ENCODE results near the gene TRMT2A.
A peak's percentile ranks its signal among the peaks of the same experiment; 100 is the strongest.

The TRMT2A gene

DNA sequence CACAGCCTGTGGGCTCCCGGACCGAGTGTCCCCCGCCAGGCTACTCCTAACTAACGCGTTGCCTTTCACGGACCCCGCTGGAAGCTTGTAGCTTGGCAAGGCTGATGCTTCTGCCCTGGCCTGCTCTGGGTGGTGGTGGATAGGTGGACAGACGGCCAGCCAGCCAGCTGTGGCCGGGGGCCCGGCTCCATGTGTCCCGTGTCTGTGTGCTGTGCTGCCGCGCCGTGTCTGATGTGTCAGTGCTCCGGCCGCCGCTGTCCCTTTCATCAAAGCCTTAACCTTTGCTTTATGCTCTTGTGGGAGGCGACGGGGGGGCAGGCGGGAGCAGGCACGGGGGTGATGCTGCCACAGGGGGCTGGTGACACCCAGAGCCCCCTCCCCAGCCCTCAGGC is 28.8 kb upstream of the TRMT2A start:
- no peak for TF ChIP-seq Cebpa-rat (IDR thresholded peaks at IDR 0.05)
- Histone ChIP-seq H3K36me3 (peaks cover 0 to 35% (median 15%) of the 10 kb centered on the region in 11 experiments; a peak in 13 of 22 replicates), H3K27ac (no peak overlapping the region), H3K4me3 (no peak overlapping the region), H3K9me3 (replicated peaks in 1 of 11) (no peaks in the 10 kb centered on the region), H4K20me1 (peaks cover 18 to 79% (median 32%) of the 10 kb centered on the region in 11 experiments; a peak in 20 of 22 replicates), H3K4me1 (peaks cover 32 to 71% (median 61%) of the 10 kb centered on the region in 10 experiments), H3K27me3 (no peaks in the 10 kb centered on the region), H3K4me2 (peak overlapping the region in 6 of 11 experiments; percentile 85 to 98 (median 92); a peak in 6 of 22 replicates), H3K9ac (no peak overlapping the region)

DNA sequence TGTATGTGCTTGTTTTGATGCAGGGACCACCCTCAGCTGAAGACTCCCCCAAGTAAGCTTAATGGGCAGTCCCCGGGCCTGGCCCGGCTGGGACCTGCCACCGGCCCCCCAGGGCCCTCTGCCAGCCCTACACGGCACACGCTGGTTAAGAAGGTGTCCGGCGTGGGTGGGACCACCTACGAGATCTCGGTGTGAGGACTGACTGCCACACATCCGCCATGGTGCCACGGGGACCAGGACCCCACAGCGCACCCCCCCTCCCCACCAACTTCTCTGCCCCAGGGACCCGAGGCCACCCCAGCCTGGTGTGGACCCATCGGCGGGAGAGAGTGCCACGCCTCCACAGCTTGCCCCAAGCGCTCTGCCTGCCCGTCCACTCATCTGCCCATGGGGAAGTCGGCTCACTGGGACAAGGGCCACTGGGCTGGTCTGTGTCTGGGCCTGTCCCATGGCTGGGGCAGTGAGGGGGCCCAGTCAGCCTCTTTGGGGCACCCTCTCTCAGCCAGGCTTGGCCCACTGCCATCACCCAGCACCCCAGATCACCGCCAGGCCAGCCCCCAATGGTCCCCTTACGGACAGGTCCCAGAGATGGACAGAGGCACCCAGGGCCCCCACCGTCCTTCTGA is 28.3 kb upstream of the TRMT2A start:
- H3K4me3 ChIP-seq = no peak overlapping the region
- H3K36me3 ChIP-seq = peaks cover 0 to 40% (median 18%) of the 10 kb centered on the region in 11 experiments; a peak in 15 of 22 replicates
- H3K9me3 ChIP-seq (replicated peaks in 1 of 11) = no peaks in the 10 kb centered on the region
- peaks cover 19 to 84% (median 37%) of the 10 kb centered on the region in 11 experiments; a peak in 20 of 22 replicates for H4K20me1 ChIP-seq
- peaks cover 32 to 71% (median 59%) of the 10 kb centered on the region in 10 experiments for H3K4me1 ChIP-seq
- H3K4me2 ChIP-seq = 0 out of 22 replicates have a peak overlapping the region, but pooled peaks of 1 of the 11 experiments have one; percentile 98
- TF ChIP-seq Cebpa-rat (IDR thresholded peaks at IDR 0.05) = no peak
- H3K9ac ChIP-seq = no peak overlapping the region
- H3K27ac ChIP-seq = no peak overlapping the region
- no peaks in the 10 kb centered on the region for H3K27me3 ChIP-seq

DNA sequence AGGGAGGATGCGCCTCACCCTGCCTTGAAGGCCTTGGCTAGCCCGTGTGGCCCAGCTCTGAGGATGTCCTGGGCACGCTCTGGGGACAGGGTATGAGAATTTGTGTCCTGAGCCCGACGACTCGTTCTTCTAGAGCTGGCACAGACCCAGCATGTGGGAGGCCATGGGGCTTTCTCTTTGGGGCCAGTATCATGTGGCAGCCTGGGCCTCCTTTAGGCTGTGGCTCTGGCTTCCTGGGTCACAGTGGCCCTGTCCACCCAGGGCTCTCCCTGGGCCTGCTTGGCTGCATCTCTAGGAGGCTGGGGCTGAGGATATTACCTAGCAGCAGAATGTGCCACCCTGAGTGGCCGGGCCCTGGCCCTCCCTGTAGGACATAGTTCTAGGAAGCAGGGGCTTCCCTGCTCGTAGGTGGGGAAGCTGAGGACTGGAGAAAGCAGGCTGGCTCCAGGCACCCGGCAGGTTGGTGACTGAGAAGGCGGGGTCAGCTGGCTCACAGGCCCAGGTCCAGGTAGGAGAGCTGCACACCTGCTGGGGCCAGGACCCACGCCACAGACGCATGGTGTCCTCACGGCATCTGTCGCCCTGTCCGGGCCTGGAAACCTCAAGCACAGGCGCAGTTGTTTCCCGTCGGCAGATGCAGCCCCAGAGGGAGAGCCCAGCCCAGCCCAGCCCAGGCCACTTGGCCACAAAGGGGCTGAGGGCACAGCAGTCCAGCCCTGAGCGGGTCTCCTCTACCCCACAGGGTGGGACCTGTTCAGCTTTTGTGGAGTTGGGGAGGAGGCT is 27.0 kb upstream of the TRMT2A start:
- peaks cover 24 to 62% (median 49%) of the 10 kb centered on the region in 10 experiments for H3K4me1 ChIP-seq
- no peak overlapping the region for H3K4me3 ChIP-seq
- H3K36me3 ChIP-seq = peaks cover 0 to 52% (median 24%) of the 10 kb centered on the region in 11 experiments; a peak in 18 of 22 replicates
- 0 out of 22 replicates have a peak overlapping the region, but pooled peaks of 2 of the 11 experiments have one; percentile 9 to 18 for H3K9ac ChIP-seq
- no peak for TF ChIP-seq Cebpa-rat (IDR thresholded peaks at IDR 0.05)
- H3K9me3 ChIP-seq (replicated peaks in 1 of 11) = no peaks in the 10 kb centered on the region
- H3K4me2 ChIP-seq = no peak overlapping the region
- peaks cover 19 to 97% (median 48%) of the 10 kb centered on the region in 11 experiments; a peak in 20 of 22 replicates for H4K20me1 ChIP-seq
- no peak overlapping the region for H3K27ac ChIP-seq
- H3K27me3 ChIP-seq = no peaks in the 10 kb centered on the region

DNA sequence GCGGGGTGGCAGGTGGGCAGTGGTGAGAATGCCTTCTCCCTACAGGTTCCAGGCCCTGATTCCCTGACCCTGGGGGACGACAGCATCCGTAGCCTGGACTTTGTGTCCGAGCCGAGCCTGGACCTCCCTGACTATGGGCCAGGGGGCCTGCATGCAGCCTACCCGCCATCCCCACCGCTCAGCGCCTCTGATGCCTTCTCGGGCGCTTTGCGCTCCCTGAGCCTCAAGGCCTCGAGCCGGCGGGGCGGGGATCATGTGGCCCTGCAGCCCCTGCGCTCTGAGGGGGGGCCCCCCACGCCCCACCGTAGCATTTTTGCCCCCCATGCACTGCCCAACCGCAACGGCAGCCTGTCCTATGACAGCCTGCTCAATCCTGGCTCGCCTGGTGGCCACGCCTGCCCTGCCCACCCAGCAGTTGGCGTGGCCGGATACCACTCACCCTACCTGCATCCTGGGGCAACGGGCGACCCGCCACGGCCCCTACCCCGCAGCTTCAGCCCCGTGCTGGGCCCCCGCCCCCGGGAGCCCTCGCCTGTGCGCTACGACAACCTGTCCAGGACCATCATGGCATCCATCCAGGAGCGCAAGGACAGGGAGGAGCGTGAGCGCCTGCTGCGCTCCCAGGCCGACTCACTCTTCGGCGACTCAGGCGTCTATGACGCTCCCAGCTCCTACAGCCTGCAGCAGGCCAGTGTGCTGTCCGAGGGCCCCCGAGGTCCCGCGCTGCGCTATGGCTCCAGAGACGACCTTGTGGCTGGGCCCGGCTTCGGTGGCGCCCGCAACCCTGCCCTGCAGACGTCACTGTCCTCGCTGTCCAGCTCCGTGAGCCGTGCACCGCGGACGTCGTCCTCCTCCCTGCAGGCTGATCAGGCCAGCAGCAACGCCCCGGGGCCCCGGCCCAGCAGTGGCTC is 25.9 kb upstream of the TRMT2A start:
- H3K9me3 ChIP-seq (replicated peaks in 1 of 11) = no peaks in the 10 kb centered on the region
- no peak overlapping the region for H3K4me3 ChIP-seq
- no peak overlapping the region for H3K9ac ChIP-seq
- peaks cover 27 to 100% (median 54%) of the 10 kb centered on the region in 11 experiments; a peak in 21 of 22 replicates for H4K20me1 ChIP-seq
- 0 out of 22 replicates have a peak overlapping the region, but pooled peaks of 2 of the 11 experiments have one; percentile 63 to 65 for H3K4me2 ChIP-seq
- H3K4me1 ChIP-seq = peaks cover 25 to 57% (median 44%) of the 10 kb centered on the region in 10 experiments
- no peak for TF ChIP-seq Cebpa-rat (IDR thresholded peaks at IDR 0.05)
- no peak overlapping the region for H3K27ac ChIP-seq
- no peaks in the 10 kb centered on the region for H3K27me3 ChIP-seq
- H3K36me3 ChIP-seq = peaks cover 0 to 55% (median 24%) of the 10 kb centered on the region in 11 experiments; a peak in 18 of 22 replicates

DNA sequence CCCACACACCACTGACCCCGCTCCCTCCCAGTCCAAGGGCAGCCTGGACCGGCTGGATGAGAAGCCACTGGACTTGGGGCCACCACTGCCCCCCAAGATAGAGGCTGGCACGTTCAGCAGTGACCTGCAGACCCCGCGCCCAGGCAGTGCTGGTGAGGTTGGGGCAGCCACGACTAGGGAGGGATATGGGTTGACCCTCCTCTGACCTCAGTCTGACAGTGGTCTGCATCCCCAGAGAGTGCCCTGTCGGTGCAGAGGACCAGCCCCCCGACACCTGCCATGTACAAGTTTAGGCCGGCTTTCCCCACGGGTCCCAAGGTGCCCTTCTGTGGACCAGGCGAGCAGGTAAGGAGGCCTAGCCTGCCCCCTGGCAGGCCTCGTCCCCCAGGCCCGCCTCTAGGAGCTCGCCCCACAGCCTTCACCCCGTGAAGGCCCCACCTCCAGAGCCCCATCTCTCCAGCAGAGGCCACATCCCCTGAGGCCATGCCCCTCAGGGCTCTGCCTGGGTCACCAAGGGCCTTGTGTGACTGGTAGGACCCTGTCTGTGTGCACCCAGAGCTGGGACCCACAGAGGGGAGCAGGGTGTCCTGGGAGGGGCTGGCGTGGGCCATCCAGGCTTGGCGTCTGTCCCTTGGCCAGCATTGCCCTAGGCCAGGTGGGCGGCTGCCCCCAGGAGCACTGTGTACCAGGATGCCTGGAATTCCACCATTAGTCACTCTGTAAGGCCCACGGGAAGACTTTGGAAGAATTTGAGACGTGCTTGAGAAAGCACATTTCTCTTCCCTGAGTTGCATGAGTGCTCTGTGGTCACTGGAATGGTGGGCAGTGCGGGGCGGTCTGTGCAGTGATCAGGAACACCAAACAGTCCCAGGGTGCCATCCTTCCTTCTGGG is 24.4 kb upstream of the TRMT2A start:
- Histone ChIP-seq H3K27me3 (no peaks in the 10 kb centered on the region), H3K4me3 (no peak overlapping the region), H4K20me1 (peaks cover 34 to 100% (median 61%) of the 10 kb centered on the region in 11 experiments), H3K4me1 (peaks cover 25 to 57% (median 44%) of the 10 kb centered on the region in 10 experiments), H3K36me3 (peaks cover 0 to 55% (median 24%) of the 10 kb centered on the region in 11 experiments; a peak in 18 of 22 replicates), H3K9ac (peak overlapping the region in 7 of 11 experiments; percentile 30 to 63 (median 49); a peak in 9 of 22 replicates), H3K4me2 (peak overlapping the region in 7 of 11 experiments; percentile 25 to 65 (median 55); a peak in 13 of 22 replicates), H3K27ac (0 out of 22 replicates have a peak overlapping the region, but pooled peaks of 1 of the 11 experiments have one; percentile 15), H3K9me3 (replicated peaks in 1 of 11) (no peaks in the 10 kb centered on the region)
- no peak for TF ChIP-seq Cebpa-rat (IDR thresholded peaks at IDR 0.05)

DNA sequence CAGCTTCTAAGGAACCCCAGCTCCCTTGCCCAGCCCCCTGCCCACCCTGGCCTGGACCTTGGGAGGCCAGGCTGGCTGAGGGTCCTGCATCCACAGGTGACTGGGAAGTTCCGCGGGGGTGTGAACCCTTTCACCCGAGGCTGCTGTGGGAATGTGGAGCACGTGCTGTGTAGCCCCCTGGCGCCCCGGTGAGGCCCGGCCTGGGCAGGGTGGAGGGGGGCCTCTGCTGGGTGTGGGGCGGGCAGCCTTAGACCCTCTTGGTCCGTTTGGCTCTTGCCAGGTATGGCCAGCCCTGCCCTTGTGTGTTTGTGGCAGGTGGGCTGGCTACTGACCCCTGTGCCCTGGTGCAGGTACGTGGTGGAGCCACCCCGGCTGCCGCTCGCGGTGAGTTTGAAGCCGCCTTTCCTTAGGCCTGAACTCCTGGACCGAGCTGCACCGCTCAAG is 23.5 kb upstream of the TRMT2A start:
- peaks cover 0 to 52% (median 24%) of the 10 kb centered on the region in 11 experiments; a peak in 18 of 22 replicates for H3K36me3 ChIP-seq

DNA sequence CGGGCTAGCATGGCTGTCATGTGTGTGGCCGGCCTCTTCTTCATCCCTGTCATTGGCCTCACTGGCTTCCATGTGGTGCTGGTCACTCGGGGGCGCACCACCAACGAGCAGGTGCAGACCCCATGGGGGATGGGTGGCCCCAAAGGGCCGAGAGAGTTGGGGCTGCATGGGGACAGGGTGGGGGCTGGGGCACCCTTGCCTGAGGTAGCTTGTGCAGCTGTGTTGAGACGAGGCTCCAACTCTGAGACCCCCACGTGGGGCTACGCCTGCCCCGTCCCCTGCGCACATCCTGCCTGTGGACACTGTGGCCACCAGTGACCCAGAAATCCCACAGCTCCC is 23.1 kb upstream of the TRMT2A start:
- Histone ChIP-seq H3K4me2 (no peak overlapping the region), H3K9ac (no peak overlapping the region), H3K4me3 (no peak overlapping the region), H3K36me3 (peaks cover 0 to 49% (median 24%) of the 10 kb centered on the region in 11 experiments; a peak in 18 of 22 replicates), H3K27ac (no peak overlapping the region), H3K27me3 (no peaks in the 10 kb centered on the region), H3K9me3 (replicated peaks in 1 of 11) (no peaks in the 10 kb centered on the region), H3K4me1 (peaks cover 34 to 60% (median 52%) of the 10 kb centered on the region in 10 experiments), H4K20me1 (peaks cover 46 to 100% (median 70%) of the 10 kb centered on the region in 11 experiments)
- no peak for TF ChIP-seq Cebpa-rat (IDR thresholded peaks at IDR 0.05)

More for the DNA sequence above, 23.5 kb upstream of the TRMT2A start:
- Histone ChIP-seq H3K4me1 (peaks cover 29 to 57% (median 47%) of the 10 kb centered on the region in 10 experiments), H4K20me1 (peaks cover 42 to 100% (median 66%) of the 10 kb centered on the region in 11 experiments), H3K4me3 (no peak overlapping the region), H3K9ac (peak overlapping the region in 3 of 11 experiments; percentile 30 to 53 (median 49); a peak in 2 of 22 replicates), H3K27me3 (no peaks in the 10 kb centered on the region), H3K9me3 (replicated peaks in 1 of 11) (no peaks in the 10 kb centered on the region), H3K27ac (no peak overlapping the region), H3K4me2 (peak overlapping the region in 1 of 11 experiments; percentile 61; a peak in 1 of 22 replicates)
- TF ChIP-seq Cebpa-rat (IDR thresholded peaks at IDR 0.05) = no peak
